GM23248 (cell line): ENCODE measurements around the gene SOX6.

Source experiments
- EZH2 ChIP-seq: fragments of 200-600 bp; sonication (generic); IDR thresholded peaks from 2 replicates; pipeline ENCODE4 v1.6.1; 2018; ENCODE audit warnings: antibody characterized with exemption, mild to moderate bottlenecking; ENCODE audit not compliant: insufficient read depth, poor library complexity, severe bottlenecking
- EZH2phosphoT487 ChIP-seq: fragments of 200-600 bp; sonication (generic); IDR thresholded peaks from 2 replicates; pipeline ENCODE4 v1.6.1; 2018; ENCODE audit warnings: antibody characterized with exemption, moderate library complexity, mild to moderate bottlenecking, low read depth; ENCODE audit not compliant: insufficient read depth

- no peak for TF ChIP-seq EZH2
- no peak for TF ChIP-seq EZH2phosphoT487
Measured at GRCh38 chr11:16310943-16311342, 45.4 kb downstream of the SOX6 start.
